Activated T-cell treated with anti-CD3 and anti-CD28 coated beads for 48 hours (primary cell): ENCODE measurements around the gene EIF4G3.
"Not testable (repeated sequence)": the region's sequence is repeated elsewhere in the genome, so short reads cannot be mapped to it uniquely, and the experiment has no call there.

Experiments
- DNase-seq: peaks from one replicate; pipeline ENCODE4 v3.0.0-alpha.2; 2020; ENCODE audit warnings: low read depth

The EIF4G3 gene

DNA sequence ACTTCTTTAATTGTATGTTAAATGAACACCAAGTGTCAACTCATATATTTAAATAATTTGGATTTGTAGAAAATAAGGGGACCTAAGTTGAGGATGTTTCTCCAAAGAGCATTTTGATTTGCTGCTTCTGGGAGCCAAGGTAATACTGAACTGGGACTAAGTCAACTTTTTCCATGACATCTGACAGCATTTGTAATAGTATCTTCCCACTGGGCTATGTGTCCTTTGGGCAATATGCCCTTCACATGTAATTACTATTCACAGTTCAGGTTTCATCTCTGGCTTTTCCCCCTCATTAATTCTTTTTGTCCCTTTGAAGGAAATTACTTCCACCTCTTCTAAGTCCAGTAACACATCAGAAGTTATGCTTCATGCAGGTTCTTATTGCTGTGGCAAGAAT is 352.9 kb downstream of the EIF4G3 start:
- DNase-seq = no peak

DNA sequence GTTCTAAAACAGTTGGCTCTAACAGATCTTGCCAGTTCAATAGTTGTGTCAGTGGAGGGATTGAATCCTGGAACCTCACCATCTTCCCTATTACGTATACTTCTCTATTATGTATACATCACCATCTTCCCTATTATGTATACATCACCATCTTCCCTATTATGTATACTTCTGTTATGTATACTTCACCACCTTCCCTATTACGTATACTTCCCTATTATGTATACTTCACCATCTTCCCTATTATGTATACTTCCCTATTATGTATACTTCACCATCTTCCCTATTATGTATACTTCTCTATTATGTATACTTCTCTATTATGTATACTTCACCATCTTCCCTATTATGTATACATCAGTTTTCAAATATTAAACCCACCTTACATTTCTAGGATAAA is 355.2 kb downstream of the EIF4G3 start:
- DNase-seq = no peak

DNA sequence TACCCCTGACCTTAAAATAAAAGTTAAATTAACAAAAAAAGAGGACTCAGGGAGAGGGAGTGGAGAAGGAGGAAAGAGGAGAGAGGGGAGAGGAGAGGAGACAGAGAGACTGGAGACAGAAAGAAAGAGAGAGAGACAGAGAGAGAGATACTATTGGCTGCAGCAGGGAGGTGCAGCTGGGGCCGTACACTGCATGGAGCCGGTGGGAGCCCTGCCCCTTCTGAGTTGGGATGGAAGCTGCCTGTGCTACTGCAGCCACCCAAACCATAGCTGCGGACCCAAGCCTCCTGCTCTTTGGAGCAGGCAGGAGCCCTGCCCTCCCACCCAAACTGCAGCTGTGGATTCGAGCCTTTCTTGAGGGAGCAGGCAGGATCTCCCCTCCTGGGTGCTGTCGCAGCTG is 356.9 kb downstream of the EIF4G3 start:
- no peak for DNase-seq

DNA sequence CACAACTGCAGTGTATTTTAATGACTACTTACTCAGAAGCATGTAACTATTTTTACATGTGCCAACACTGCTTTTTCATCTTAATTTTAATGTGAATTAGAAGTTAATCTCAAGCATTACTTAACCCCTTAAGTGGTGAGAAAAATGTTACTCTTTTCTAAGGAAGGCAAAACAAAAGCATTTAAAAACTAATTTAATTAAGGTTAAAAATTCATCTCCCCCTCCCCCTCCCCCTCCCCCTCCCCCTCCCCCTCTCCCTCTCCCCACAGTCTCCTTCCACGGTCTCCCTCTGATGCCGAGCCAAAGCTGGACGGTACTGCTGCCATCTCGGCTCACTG is 362.2 kb downstream of the EIF4G3 start:
- DNase-seq = no peak

DNA sequence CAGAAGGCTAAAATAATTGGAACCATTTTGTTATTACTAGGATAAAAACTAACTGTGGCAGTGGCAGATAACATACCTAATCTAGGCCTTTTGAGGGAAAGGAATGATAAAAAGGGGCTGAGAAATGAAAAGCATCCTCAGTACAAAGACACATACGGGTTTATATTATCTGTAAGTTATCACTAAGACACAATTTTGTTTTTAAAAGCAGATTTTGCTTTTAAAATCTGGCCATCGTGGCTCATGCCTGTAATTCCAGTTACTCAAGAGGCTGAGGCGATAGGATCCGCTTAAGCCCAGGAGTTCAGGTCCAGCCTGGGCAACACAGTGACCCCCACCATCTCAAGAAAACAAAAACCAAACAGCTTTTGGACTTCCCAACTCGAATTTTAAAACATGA is 364.8 kb downstream of the EIF4G3 start:
- no peak for DNase-seq

DNA sequence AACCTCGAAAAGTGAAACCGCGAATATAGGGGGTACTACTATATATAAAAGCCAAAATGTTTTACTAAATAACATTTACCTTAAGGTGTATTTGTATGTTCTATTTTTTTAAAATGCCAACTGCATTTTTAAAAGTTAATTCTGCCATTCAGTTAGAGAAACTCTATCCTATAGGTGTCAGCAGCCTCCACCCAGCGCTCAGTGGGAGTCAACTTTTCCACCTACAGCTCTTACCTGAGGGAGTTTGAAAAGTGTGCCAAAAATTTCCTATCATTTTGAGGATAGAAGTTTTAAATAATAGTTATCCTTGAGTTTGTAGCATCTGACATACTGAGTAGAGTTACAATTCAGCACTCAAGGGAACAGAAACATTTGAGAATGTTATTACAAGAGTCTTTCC is 383.5 kb downstream of the EIF4G3 start:
- no peak for DNase-seq

DNA sequence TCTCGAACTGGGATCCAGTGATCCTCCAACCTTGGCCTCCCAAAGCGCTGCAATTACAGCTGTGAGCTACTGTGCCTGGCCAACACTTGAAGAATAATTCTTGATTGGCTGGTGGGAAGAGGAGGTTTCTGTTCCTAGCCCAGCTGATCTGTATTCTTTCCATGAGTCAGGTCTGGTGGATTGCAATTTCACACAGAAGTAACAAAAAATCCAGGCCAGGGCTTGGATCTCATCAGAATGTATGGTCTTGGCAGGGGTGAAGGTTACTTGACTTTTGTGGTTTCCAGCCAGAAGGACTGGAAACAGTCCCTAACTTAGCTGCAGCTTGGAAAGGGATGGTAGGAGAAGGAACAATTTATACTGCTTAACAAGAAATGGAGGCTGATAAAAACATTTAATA is 384.5 kb downstream of the EIF4G3 start:
- DNase-seq = no peak

DNA sequence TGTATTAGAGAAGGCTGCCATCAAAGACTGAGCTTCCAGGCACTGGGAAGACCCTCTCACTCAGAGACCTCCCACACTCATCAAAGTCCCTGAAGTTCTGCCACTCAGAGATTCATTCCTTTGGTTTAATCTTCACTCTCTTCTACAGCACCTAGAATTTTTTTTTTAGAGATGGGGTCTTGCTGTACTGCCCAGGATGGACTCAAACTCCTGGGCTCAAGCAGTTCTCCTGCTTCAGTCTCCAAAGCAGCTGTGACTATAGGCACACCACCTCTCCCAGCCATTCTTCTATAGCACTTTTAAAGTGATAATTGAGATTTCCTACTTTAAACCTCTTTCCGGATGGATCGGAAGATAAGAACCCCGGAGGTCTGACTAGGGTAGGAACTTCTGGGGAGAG is 385.9 kb downstream of the EIF4G3 start:
- no peak for DNase-seq

DNA sequence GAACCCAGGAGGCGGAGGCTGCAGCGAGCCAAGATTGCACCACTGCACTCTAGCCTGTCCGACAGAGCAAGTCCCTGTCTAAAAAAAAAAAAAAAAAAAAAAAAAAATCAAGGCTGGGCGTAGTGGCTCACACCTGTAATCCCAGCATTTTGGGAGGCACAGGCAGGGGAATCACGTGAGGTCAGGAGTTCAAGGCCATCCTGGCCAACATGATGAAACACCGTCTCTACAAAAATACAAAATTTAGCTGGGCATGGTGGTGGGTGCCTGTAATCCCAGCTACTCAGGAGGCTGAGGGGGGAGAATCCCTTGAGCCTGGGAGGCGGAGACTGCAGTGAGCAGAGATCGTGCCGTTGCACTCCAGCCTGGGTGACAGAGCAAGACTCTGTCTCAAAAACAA is 387.1 kb downstream of the EIF4G3 start:
- DNase-seq = not testable (repeated sequence)

DNA sequence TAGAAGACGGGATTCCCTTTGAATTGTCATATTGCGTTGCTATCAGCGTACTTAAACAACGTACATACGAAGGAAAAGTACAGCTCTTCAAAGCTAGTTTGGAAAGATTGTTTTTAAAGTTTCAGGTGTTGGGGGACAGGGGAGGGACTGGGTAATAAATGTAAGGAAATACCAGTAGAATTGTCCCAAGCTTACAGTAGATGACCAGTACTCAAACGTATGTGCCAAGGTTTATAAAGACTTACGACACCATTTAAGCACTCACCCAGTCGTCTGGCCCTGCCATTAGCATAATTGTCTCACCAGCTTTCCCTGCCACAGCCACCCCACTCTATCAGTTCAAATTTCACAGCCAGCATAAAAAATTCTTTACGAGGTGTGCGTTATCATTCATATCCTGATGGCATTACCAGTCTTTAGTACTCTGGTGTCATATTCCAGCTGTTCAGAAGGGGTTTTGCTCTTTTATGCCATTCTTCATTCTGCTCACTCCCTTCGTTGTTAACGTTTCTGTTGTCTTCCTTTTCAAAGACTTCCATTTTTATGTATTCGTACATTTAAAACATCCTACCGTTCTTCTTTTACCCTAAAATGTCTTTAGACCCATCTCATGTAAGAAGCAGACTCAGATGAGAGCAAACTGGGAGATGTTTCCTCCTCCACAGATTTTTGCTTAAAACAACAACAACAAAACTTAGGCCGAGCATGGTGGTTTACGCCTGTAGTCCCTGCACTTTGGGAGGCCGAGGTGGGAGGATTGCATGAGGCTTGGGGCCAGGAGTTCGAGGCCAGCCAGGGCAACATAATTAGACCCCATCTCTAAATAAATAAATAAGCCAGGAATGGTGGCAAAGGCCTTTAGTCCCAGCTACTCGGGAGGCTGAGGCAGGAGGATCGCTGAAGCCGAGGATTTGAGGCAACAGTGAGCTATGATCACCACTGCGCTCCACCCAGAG is 388.6 kb downstream of the EIF4G3 start:
- DNase-seq = no peak

DNA sequence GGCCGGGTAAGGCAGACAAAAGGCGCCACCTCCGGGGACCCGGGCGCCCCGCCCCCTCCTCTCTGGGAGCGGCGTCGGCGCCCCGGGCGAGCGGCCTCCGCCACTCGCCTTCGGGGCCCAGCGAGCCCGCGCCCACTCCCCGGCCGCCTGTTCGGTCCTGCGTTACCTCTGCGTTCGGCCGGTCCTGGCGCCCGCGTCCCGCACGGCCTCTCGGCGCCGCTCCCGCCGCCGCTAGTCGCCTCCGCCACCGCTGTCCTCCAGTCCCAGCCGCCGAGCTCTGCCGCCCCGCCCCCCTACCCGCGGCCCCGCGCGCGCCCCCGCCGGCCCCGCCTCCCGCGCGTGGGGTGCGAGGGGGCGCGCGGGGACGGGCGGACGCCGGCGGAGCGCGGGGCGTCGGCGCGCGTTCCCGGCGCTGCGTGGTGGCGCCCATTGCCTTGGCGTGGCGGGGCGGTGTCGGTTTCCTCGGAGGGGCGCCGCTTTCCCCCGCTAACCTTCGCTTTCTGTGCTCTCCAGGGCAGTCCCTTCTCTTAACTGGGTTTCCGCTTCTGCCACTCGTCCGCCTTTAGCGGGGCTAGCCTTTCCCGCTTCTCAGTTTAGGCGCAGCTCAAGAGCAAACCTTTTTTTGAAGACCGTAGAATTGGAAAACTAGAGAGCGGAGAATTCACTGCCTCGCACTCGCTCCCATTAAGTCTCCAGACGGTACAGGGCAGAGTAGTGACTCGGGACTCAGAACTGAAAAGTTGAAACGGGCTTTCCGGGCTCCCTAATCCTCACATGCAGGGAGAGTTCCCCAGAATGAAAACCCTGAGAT is 389.5 kb downstream of the EIF4G3 start, which contains the start of gene HP1BP3:
HP1BP3 (minus strand) TSS at position 279 of the 811 bp plus-strand sequence. CDS start 6,867 bp downstream, outside the sequence.
- peak; percentile 84 for DNase-seq

DNA sequence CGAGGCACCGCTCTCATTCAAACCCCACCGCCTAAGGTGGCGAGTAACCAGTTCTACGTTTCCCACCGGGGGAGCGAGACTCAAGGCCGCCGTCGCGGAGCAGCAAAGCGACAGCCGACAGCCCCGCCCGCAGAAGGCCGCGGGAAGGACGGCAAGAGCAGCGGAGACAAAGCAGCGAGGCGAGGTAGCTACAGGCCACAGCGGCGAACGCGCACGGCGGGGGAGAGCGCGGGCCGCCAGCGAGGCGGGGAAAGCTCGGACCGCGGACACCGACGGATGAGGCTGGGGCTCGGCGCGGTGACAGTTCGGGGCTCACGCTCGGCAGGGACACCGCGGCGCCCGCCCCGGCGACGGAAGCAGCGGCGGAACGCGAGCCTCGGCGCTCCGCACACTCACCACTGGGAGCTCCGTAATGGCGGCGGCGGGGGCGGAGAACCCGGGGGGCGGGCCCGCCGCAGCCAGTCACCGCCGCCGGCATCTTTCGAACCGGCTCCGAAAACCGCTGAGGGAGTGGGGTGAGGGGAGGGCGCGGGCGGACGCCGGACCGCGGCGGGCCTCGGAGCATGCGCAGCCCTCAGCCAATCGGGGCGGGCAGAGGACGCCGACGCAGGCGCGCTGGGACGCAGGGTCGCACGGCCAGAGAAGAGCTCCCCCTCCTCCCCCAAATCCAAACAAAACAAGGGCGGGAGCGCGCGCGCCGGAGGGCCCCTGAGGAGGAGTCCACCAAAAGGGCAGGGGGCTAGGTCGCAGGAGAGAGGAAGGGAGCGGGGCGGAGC is 390.3 kb downstream of the EIF4G3 start:
- peak; percentile 98 for DNase-seq

DNA sequence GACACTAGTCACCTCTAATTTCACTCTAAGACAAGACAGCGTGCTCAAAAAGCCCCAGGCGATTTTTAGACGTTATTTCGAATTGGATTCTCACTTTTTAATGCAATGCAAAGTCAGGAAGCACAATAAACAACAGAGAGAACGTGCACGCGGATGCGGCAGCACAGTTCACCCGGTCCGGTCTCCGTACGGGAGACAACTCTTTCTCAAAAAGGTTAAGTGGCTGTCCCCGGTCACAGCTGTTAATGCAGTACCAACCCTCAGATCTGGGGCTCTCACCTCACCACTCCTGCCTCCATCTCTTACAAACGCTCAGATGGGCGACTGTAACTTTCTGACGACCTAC is 390.8 kb downstream of the EIF4G3 start:
- DNase-seq = no peak

DNA sequence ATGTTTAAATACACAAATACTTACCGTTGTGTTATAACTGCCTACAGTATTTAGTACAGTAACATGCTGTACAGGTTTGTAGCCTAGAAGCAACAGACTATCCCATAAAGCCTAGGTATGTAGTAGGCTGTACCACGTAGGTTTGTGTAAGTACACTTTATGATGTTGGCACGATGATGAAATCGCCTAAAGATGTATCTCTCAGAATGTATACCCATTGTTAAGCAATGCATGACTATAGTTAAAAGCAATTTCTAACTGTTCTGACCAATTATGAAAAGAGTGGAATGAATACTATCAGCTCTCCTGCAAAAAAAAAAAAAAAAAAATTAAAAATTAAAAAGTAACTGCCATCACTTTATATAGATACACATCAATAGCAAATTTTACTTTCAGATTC is 401.0 kb downstream of the EIF4G3 start:
- DNase-seq = no peak

DNA sequence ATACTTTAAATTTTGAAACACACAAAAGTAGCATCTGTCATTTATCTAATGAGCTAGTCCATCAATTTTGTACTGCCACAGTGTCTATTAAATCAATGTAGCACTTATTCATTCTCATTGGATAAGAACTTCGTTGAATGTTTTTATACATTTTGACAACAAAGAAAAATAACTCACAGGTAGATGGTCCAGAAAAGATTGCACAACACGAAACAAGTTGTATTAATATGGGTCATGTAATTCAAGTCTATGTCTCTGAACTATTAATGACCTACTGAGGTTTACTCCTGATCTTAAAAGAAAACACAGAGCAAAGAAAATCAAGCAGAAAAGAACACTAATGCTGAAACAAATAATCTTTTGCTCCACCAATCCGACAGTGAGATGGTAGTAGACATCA is 404.9 kb downstream of the EIF4G3 start:
- DNase-seq = no peak

DNA sequence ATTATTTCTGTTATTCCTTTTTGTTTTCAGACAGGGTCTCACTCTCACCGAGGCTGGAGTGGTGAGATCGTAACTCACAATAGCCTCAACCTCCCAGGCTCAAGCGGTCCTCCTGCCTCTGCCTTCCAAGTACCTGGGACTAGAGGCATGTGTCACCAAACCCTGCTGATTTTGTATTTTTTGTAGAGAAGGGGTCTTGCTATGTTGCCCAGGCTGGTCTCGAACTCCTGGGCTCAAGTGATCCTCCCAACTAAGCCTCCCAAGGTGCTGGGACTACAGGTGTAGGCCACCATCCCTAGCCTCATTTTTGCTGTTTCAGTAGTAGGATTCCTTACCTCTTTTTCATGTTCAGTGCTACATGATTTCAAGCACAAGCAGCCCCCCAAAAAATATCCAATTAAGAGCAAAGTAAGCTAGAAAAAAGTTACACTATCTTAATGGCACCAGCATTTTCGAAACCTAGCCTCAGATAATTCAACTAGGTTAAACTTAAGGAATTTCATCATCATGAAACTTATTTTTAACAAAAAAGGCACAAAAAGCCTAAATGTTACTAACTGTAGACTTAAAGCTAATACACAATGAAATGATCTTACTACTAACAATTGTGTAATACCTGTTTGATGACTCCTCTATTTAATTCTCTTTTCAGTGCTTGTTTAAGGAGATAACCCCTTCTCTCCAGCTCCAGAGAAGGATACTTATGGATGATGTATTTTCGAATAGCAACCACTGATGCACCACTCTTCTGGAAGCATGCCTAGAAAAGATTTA is 406.2 kb downstream of the EIF4G3 start:
- no peak for DNase-seq

DNA sequence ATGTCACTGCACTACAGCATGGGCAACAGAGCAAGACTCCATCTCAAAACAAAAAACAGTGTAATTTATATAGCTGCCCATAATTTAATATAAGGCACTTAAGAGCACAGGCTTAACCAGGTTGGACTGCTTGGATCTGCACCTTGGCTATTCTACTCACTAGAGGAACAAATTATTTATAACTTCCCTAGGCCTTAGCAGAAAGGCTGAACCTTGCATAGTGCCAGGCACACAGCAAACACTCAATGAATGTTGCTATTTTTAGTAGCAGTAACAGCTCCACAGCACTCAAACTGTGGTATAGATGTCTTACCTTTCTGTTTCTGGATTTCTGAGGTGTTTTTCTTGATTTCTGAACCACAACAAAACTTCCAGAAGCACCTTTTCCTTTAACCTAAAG is 409.4 kb downstream of the EIF4G3 start:
- DNase-seq = no peak

DNA sequence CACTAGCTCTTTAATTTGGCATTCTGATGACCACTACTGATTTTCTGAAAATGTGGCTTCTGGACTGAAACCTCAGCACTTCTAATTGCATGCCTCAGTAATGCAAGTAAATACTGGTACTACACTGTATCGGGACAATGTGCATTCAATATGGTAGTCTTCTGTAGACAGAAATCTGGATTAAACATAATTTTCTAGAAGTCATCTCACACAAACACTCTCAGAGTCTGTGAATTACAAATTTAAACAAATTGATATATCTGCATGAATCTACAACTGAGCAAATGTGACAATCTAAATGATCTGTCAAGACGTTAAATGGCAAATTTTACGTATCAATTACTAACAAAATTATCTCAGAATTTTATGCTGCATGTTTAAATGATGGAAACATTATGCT is 413.3 kb downstream of the EIF4G3 start:
- no peak for DNase-seq

DNA sequence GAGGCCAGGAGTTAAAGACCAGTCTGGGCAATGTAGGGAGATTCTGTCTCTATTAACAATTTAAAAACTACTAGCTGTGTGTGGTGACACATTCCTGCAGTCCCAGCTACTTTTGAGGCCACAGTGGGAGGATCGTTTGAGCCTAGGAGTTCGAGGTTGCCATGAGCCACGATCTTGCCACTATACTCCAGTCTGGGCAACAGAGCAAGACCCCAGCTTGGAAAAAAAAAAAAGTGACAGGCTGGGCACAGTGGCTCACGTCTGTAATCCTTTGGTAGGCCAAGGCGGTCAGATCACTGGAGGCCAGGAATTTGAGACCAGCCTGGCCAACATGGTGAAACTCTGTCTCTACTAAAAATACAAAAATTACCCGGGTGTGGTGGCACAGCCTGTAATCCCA is 416.4 kb downstream of the EIF4G3 start:
- no peak for DNase-seq
